Renal cortex interstitium (tissue), 15 donors: ENCODE measurements around the gene TRIM43B. TPM values are rescaled to one million over a fixed set of nuclear protein-coding genes. Genes with fewer than 3 reads are reported as not detected.
"Not testable (repeated sequence)": the region's sequence is repeated elsewhere in the genome, so short reads cannot be mapped to it uniquely, and the experiment has no call there.

Experiments
- DNase-seq, 11 donors: peaks; one replicate each; pipeline ENCODE4 v3.0.0-alpha.2; 2013; ENCODE audit warnings: low read depth in 9 of 11, low spot score in 4 of 11; ENCODE audit errors: extremely low read depth in 1 of 11
- long read RNA-seq, 16 experiments: transcript quantifications; one replicate each; lab custom pipeline, GENCODE V29; 2026
- polyA plus RNA-seq, 3 donors: library from polyadenylated mRNA; unstranded; fragments of 120-200 nt; gene quantifications; one replicate each; pipeline ENCODE4 v1.2.1, GENCODE V29; 2013; ENCODE audit not compliant: insufficient read length in 3 of 3

The TRIM43B gene
- under 1 TPM in 1 of 3 donors, not detected in 2; 0.32 TPM for polyA plus RNA-seq
- long read RNA-seq, donor 1, result 0 reads
- long read RNA-seq, donor 2, result 0 reads
- long read RNA-seq, donor 3, partial matches to known transcripts, result 0 of 1 reads
- long read RNA-seq, donor 3, other reads (novel, unspliced or antisense), result 0 of 1 reads
- long read RNA-seq, donor 4, result 0 reads
- long read RNA-seq, donor 5, result 0 reads
- long read RNA-seq, donor 6, result 0 reads
- long read RNA-seq, donor 7, result 0 reads
- long read RNA-seq, donor 8, result 0 reads
- long read RNA-seq, donor 9, result 0 reads
- long read RNA-seq, donor 10, partial matches to known transcripts, result 0 of 1 reads
- long read RNA-seq, donor 10, other reads (novel, unspliced or antisense), result 0 of 1 reads
- long read RNA-seq, donor 11, result 0 reads
- long read RNA-seq, donor 12, result 0 reads
- long read RNA-seq, donor 13, result 0 reads
- long read RNA-seq, donor 14, result 0 reads
- long read RNA-seq, donor 15, result 0 reads
- long read RNA-seq, donor 16, result 0 reads

GRCh38 chr2:95484654-95485053, at the start of gene TRIM43B:
Gene TRIM43B (minus strand): TSS chr2:95484754. CDS start chr2:95482714, 2,040 bp downstream.
- DNase-seq, result not testable (repeated sequence)

- no peak for DNase-seq
These were observed 46.8 kb upstream of the TRIM43B start for GRCh38 chr2:95531254-95531771.

- no peak for DNase-seq
These were observed 46.2 kb upstream of the TRIM43B start for GRCh38 chr2:95530734-95531133.

- peak; percentile 44 to 74 (median 61) for DNase-seq
These were observed 42.1 kb upstream of the TRIM43B start for GRCh38 chr2:95526360-95527341.

GRCh38 chr2:95525294-95526035, 40.9 kb upstream of the TRIM43B start:
- DNase-seq, result no peak

- no peak for DNase-seq
These were observed 39.6 kb upstream of the TRIM43B start for GRCh38 chr2:95524195-95524594.

- DNase-seq, result no peak
These were observed 30.2 kb upstream of the TRIM43B start for GRCh38 chr2:95514718-95515117.

GRCh38 chr2:95514226-95514625, 29.7 kb upstream of the TRIM43B start:
- not testable (repeated sequence) for DNase-seq

- no peak for DNase-seq
These were observed 24.9 kb upstream of the TRIM43B start for GRCh38 chr2:95509408-95509807.

GRCh38 chr2:95505222-95505621, 20.7 kb upstream of the TRIM43B start:
- DNase-seq, result no peak

- DNase-seq, result no peak
These were observed 16.3 kb upstream of the TRIM43B start for GRCh38 chr2:95500854-95501253.

GRCh38 chr2:95492076-95492475, 7.5 kb upstream of the TRIM43B start:
- DNase-seq, result not testable (repeated sequence)

GRCh38 chr2:95475025-95475424, 9.5 kb downstream of the TRIM43B start:
- not testable (repeated sequence) for DNase-seq

- DNase-seq, result not testable (repeated sequence)
These were observed 16.6 kb downstream of the TRIM43B start for GRCh38 chr2:95467984-95468383.

- DNase-seq, result not testable (repeated sequence)
These were observed 18.0 kb downstream of the TRIM43B start for GRCh38 chr2:95466572-95466971.

GRCh38 chr2:95463292-95463691, 21.3 kb downstream of the TRIM43B start:
- not testable (repeated sequence) for DNase-seq

GRCh38 chr2:95445317-95445716, 39.2 kb downstream of the TRIM43B start:
- not testable (repeated sequence) for DNase-seq

- DNase-seq, result not testable (repeated sequence)
These were observed 42.0 kb downstream of the TRIM43B start for GRCh38 chr2:95442474-95443099.
